Smooth muscle cell (in vitro differentiated cells): ENCODE data around the gene ATP11C. TPM values are rescaled to one million over a fixed set of nuclear protein-coding genes. Genes with fewer than 3 reads are reported as not detected.
"Not testable (repeated sequence)": the region's sequence is repeated elsewhere in the genome, so short reads cannot be mapped to it uniquely, and the experiment has no call there.

Experiments
- DNase-seq: peaks from one replicate; lab custom pipeline; 2025; ENCODE audit not compliant: unreplicated experiment; lab: John Stamatoyannopoulos, UW
- H2AFZ ChIP-seq: fragments of 200-600 bp; sonication (generic); 2 replicates; pipeline ENCODE4 v1.6.0; 2016; ENCODE audit warnings: antibody characterized with exemption, low read depth, mild to moderate bottlenecking
- H3F3A ChIP-seq: fragments of 200-600 bp; sonication (generic); 2 replicates; pipeline ENCODE4 v1.6.0; 2017; ENCODE audit warnings: antibody characterized with exemption, low read depth
- H3K27ac ChIP-seq: fragments of 200-600 bp; sonication (generic); 2 replicates; pipeline ENCODE4 v1.5.1; 2016; ENCODE audit warnings: low read depth, mild to moderate bottlenecking
- H3K27me3 ChIP-seq: fragments of 200-600 bp; sonication (generic); 2 replicates; pipeline ENCODE4 v1.6.1; 2016; ENCODE audit warnings: low read depth, mild to moderate bottlenecking
- H3K36me3 ChIP-seq: fragments of 200-600 bp; sonication (generic); 2 replicates; pipeline ENCODE4 v1.5.1; 2016; ENCODE audit warnings: low read depth
- H3K4me1 ChIP-seq: fragments of 200-600 bp; sonication (generic); 2 replicates; pipeline ENCODE4 v1.5.1; 2016; ENCODE audit warnings: low read depth
- H3K4me2 ChIP-seq: fragments of 200-600 bp; sonication (generic); 2 replicates; pipeline ENCODE4 v1.6.0; 2016; ENCODE audit warnings: mild to moderate bottlenecking
- H3K4me3 ChIP-seq: fragments of 200-600 bp; sonication (generic); 2 replicates; pipeline ENCODE4 v1.5.1; 2016; ENCODE audit warnings: mild to moderate bottlenecking
- H3K79me2 ChIP-seq: fragments of 200-600 bp; sonication (generic); 2 replicates; pipeline ENCODE4 v1.6.0; 2016; ENCODE audit warnings: low read depth, mild to moderate bottlenecking
- H3K9ac ChIP-seq: fragments of 200-600 bp; sonication (generic); 2 replicates; pipeline ENCODE4 v1.6.0; 2016; ENCODE audit warnings: low read depth
- H3K9me3 ChIP-seq: fragments of 200-600 bp; sonication (generic); replicated peaks from 2 replicates; pipeline ENCODE4 v1.5.1; 2016; ENCODE audit warnings: low read depth
- H4K20me1 ChIP-seq: fragments of 200-600 bp; sonication (generic); 2 replicates; pipeline ENCODE4 v1.6.0; 2016; ENCODE audit warnings: low read depth
- WGBS: methylation state at CpG from one replicate; pipeline ENCODE4 v1.1.7; 2016; ENCODE audit warnings: low lambda C conversion rate; 5-methylcytosine and 5-hydroxymethylcytosine counted together
- polyA plus RNA-seq: library from polyadenylated mRNA; unstranded; fragments of >200 nt; fragmentation: Nextera tagmentation; extraction: Ambion mirVana; gene quantifications from 2 replicates; pipeline ENCODE4 v1.2.1, GENCODE V29; 2016
- total RNA-seq: library from RNA; depleted of rRNA; stranded (reverse); fragments of >200 nt; gene quantifications from 2 replicates; pipeline ENCODE4 v1.2.3, GENCODE V29; 2014
- TF ChIP-seq, protein P1 (sequence below): fragments of 200-600 bp; sonication (generic); IDR thresholded peaks from 2 replicates; pipeline ENCODE4 v1.5.1; 2017; ENCODE audit warnings: borderline replicate concordance, mild to moderate bottlenecking, antibody characterized with exemption; ENCODE audit not compliant: insufficient read depth, poor library complexity, severe bottlenecking

The ATP11C gene
- total and polyA plus RNA-seq, 2 experiments from 2014 or later, result 3.2 to 17.1 TPM

DNA sequence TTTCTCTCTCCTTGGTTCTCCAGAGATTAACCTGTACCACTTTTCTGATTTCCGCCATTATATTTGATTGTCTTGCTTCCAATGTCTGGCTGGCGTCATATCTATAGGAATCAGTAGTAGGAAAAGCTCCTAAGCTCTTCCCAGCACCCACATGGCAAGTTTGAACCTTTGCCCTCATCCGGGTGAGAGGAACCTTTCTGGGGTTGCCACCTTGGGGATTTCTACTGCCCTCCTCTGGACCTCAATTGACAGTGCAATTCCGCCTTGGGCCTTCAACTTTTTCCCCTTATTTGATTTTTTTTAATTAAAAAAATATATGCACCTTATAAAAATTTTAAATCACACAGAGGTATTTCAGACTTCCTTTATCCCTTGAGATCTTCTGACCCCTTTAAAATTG, 34.4 kb upstream of the ATP11C start:
- H3K4me1 ChIP-seq, result no peaks in the 10 kb centered on the region
- no peaks in the 10 kb centered on the region for H3K79me2 ChIP-seq
- H4K20me1 ChIP-seq, result no peaks in the 10 kb centered on the region
- no peak overlapping the region for H2AFZ ChIP-seq
- H3K4me3 ChIP-seq, result no peak overlapping the region
- H3K27me3 ChIP-seq, result peaks cover 22% of the 10 kb centered on the region
- no peaks in the 10 kb centered on the region for H3F3A ChIP-seq
- H3K9me3 ChIP-seq, result no peaks in the 10 kb centered on the region
- WGBS, result 60% methylated on average over 4 of the region's 4 CpGs
- TF ChIP-seq, protein P1, sequence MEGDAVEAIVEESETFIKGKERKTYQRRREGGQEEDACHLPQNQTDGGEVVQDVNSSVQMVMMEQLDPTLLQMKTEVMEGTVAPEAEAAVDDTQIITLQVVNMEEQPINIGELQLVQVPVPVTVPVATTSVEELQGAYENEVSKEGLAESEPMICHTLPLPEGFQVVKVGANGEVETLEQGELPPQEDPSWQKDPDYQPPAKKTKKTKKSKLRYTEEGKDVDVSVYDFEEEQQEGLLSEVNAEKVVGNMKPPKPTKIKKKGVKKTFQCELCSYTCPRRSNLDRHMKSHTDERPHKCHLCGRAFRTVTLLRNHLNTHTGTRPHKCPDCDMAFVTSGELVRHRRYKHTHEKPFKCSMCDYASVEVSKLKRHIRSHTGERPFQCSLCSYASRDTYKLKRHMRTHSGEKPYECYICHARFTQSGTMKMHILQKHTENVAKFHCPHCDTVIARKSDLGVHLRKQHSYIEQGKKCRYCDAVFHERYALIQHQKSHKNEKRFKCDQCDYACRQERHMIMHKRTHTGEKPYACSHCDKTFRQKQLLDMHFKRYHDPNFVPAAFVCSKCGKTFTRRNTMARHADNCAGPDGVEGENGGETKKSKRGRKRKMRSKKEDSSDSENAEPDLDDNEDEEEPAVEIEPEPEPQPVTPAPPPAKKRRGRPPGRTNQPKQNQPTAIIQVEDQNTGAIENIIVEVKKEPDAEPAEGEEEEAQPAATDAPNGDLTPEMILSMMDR, result peak; percentile 26
- H3K27ac ChIP-seq, result no peak overlapping the region
- no peak overlapping the region for H3K4me2 ChIP-seq
- no peaks in the 10 kb centered on the region for H3K36me3 ChIP-seq
- no peak for DNase-seq
- H3K9ac ChIP-seq, result no peak overlapping the region

- not testable (repeated sequence) for H3K9ac ChIP-seq, H3K27ac ChIP-seq, H3K36me3 ChIP-seq, H3K4me1 ChIP-seq, H3K4me3 ChIP-seq, H3F3A ChIP-seq, H2AFZ ChIP-seq, H3K4me2 ChIP-seq, H3K9me3 ChIP-seq, H3K79me2 ChIP-seq, DNase-seq, H4K20me1 ChIP-seq
- peaks cover 11% of the 10 kb centered on the region for H3K27me3 ChIP-seq
- WGBS, result 67% methylated on average over 3 of the region's 3 CpGs
These were observed 33.3 kb upstream of the ATP11C start for GRCh38 chrX:139966159-139966558.

GRCh38 chrX:139965421-139965820, 32.6 kb upstream of the ATP11C start, which contains the start of gene CXorf66:
Gene CXorf66, minus strand, starts transcription at chrX:139965521. Its CDS starts 25 bp downstream, at chrX:139965496.
- Histone ChIP-seq H3K27me3 (peaks cover 6% of the 10 kb centered on the region), H3K79me2 (no peaks in the 10 kb centered on the region), H3K36me3 (no peaks in the 10 kb centered on the region), H3K4me3 (no peak within 1 kb of the TSS), H3K4me1 (no peaks in the 10 kb centered on the region), H3K27ac (no peak within 1 kb of the TSS), H2AFZ (no peak within 1 kb of the TSS), H4K20me1 (no peaks in the 10 kb centered on the region), H3F3A (no peaks in the 10 kb centered on the region), H3K9ac (no peak within 1 kb of the TSS), H3K4me2 (no peak within 1 kb of the TSS), H3K9me3 (no peaks in the 10 kb centered on the region)
- DNase-seq, result no peak
- WGBS, result 86% methylated on average over 7 of the region's 7 CpGs
- TF ChIP-seq, protein P1, result no peak

DNA sequence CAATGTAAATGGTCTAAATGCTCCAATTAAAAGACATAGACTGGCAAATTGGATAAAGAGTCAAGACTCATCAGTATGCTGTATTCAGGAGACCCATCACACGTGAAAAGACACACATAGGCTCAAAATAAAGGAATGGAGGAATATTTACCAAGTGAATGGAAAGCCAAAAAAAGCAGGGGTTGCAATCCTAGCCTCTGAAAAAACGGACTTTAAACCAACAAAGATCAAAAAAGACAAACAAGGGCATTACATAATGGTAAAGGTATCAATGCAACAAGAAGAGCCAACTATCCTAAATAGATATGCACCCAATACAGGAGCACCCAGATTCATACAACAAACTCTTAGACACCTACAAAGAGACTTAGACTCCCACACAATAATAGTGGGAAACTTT, 28.2 kb upstream of the ATP11C start:
- H3K9ac ChIP-seq, H3K27ac ChIP-seq, H3K4me1 ChIP-seq, H3K9me3 ChIP-seq, H4K20me1 ChIP-seq, H3K27me3 ChIP-seq, H3K36me3 ChIP-seq, H3K79me2 ChIP-seq, H3K4me3 ChIP-seq, DNase-seq, H3K4me2 ChIP-seq, H2AFZ ChIP-seq, H3F3A ChIP-seq: not testable (repeated sequence)
- WGBS, result 45% methylated on average over 2 of the region's 2 CpGs

- no peak overlapping the region for H3K4me2 ChIP-seq
- H3K9me3 ChIP-seq, result no peaks in the 10 kb centered on the region
- TF ChIP-seq, protein P1, result no peak
- no peaks in the 10 kb centered on the region for H3K4me1 ChIP-seq
- H3K79me2 ChIP-seq, result no peaks in the 10 kb centered on the region
- DNase-seq, result no peak
- no peak overlapping the region for H2AFZ ChIP-seq
- H3K27ac ChIP-seq, result no peak overlapping the region
- no peaks in the 10 kb centered on the region for H3F3A ChIP-seq
- 43% methylated on average over 3 of the region's 3 CpGs for WGBS
- H3K27me3 ChIP-seq, result no peaks in the 10 kb centered on the region
- H3K9ac ChIP-seq, result no peak overlapping the region
- no peaks in the 10 kb centered on the region for H3K36me3 ChIP-seq
- no peak overlapping the region for H3K4me3 ChIP-seq
- no peaks in the 10 kb centered on the region for H4K20me1 ChIP-seq
These were observed 16.9 kb upstream of the ATP11C start for GRCh38 chrX:139949703-139950102.
